NCI-H2171 treated with DMSO at 0.1 percent for 48 hours (cell line): ENCODE measurements around the gene TMIGD2.
"Not testable (repeated sequence)": the region's sequence is repeated elsewhere in the genome, so short reads cannot be mapped to it uniquely, and the experiment has no call there.

ENCODE experiments used
- DNase-seq: peaks from one replicate; lab custom pipeline; 2025; lab: John Stamatoyannopoulos, UW

TMIGD2 gene

DNA sequence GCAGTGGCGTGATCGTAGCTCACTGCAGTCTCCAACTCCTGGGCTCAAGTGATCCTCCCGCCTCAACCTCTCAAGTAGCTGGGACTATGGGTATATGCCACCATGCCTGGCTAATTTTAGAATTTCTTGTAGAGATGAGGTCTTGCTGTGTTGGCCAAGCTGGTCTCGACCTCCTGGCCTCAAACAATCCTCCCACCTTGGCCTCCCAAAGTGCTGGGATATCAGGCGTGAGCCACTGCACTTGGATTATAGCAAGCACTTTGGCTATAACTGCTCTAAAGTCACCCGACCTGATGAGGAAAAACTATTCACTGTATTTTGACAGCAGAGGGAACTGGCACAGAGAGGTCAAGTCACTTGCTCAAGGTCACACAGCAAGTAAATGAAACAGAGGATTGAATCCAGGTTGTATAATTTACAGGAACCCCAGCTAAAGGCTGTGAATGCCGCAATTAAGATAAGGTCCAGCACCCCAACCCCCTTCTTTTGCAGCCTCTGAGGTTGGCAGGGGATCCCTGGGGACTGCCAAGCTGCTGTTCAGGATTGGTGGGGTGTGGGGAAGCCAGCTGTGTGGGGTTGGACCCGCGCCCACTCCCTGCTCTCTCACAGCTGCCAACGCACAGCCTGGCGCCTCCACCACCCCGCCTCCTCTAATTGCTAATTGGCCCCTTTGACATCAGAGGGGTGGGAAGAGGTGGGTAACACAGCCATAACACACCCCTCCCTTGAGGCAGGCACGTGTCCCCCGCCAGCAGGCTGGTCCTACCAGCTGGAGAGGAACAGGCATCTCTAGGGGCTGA lies 6.0 kb downstream of the TMIGD2 start:
- peak; percentile 100 for DNase-seq

DNA sequence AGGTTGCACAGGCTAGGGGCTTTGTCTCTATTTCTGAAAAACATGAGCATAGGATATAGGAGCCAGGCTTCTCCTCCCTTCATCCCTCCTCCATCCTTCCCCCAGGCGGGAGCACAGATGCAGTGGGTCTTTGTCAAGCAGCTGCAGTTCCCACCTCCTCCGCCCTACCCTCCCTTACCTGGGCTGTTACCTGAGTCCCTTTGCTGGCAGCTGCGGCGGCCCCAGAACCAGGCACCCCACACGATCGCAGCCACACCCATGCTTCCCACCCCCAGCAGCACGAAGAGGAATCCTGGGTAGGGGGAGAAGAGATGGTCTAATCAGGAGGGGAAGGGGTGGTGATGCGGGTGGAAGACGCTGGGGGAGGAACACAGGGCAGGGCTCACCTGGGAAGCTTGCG lies 7.8 kb downstream of the TMIGD2 start:
- peak; percentile 94 for DNase-seq

DNA sequence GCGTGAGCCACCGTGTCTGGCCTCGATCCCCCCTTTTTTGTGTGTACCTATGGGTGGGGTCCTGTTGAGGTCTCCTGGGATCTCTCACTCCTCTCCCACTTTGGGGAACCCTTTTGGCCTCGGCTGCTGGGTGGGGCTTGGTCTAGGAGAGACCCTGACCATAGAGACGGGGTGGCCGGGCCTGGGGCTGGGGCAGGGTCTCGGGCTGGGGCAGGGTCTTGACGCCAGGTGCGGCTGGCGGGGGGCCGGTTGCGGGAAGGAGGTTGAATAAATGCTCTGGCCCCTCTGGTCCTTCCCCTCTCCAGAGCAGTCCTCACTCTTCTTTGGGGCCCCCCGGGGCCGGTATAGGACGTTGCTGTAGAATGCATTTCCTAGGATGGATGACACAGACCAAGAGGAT lies 9.7 kb downstream of the TMIGD2 start:
- DNase-seq: no peak

DNA sequence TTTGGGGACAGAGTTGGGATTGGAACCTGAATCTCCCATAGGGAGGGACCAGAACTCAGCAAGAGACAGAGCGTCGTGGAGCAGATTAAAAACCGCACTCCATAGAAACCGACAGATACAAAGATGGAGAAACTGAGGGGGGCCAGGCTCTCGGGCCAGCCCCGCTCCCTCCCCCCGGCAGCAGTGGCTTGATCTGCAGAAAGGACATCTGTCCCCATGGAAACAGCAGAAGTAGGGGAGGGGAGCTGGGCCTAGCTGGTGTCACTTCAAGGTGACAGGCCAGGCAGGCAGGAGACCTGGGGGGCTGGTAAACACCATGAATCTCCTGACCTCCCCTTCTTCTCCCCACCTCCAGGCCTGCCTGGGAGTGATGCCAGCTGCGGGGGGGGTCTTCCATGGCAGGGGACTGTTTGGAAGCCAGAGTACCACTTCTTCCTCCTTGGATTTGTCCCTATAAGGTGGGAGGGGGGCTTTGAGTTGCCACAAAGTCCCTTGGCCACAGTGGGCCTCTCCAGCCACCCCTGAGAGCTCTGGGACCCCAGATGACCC lies 10.9 kb downstream of the TMIGD2 start:
- peak; percentile 45 for DNase-seq

DNA sequence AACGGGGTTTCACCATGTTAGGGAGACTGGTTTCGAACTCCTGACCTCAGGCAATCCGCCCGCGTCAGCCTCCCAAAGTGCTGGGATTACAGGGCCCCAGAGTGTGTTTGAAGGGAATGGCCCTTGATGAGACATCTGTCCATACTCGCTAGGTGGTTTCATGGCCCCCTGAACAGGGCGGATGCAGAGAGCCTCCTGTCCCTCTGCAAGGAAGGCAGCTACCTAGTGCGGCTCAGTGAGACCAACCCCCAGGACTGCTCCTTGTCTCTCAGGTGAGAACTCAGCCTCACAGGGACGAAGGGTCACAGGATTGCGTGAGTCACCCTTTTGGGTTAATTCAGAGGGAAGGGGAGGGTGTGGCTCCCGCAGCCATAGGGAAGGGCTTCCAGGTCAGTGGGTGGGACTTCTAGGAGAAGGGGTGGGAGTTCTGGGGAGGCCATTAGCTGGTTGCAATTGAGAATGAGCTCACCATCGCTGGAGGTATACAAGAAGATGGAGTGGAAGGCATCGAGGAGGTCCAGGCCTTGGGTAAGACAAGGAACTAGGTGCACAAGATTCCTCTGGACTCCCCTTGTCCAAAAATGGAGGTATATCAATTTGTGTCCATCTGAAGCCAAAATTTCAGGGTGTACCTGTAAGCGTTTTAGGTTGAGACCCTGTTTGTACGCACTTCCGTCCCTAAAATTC lies 14.0 kb downstream of the TMIGD2 start:
- no peak for DNase-seq

DNA sequence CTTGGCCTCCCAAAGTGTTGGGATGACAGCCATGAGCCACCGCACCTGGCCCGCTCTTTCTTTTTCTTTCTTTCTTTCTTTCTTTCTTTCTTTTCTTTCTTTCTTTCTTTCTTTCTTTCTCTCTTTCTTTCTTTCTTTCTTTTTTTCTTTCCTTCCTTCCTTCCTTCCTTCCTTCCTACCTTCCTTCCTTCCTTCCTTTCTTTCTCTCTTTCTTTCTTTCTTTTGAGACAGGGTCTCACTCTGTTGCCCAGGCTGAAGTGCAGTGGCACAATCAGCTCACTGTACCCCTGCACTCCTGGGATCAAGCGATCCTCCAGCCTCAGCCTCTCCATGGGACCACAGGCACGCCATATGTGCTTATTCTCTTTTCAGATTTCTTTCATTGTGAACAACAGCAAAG lies 16.0 kb downstream of the TMIGD2 start:
- not testable (repeated sequence) for DNase-seq

DNA sequence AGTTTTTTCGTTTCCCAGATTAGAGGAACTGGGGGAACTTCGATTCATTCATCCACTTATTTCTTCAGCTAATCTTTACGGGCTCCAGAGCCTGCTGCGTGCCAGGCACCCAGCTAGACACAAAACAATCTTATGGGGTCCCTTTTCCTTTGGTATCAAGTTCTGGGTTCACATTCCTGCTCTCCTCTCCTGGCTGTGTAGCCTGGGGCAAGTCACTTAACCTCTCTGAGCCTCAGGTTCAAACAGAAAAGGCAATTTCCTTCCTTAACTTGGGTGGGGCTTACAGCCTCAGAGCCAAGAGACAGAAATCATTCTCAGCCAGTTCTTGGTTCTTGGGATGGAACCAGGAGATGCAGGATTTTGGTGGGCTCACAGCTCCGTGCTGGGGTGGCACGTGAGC lies 17.2 kb downstream of the TMIGD2 start:
- DNase-seq: no peak

DNA sequence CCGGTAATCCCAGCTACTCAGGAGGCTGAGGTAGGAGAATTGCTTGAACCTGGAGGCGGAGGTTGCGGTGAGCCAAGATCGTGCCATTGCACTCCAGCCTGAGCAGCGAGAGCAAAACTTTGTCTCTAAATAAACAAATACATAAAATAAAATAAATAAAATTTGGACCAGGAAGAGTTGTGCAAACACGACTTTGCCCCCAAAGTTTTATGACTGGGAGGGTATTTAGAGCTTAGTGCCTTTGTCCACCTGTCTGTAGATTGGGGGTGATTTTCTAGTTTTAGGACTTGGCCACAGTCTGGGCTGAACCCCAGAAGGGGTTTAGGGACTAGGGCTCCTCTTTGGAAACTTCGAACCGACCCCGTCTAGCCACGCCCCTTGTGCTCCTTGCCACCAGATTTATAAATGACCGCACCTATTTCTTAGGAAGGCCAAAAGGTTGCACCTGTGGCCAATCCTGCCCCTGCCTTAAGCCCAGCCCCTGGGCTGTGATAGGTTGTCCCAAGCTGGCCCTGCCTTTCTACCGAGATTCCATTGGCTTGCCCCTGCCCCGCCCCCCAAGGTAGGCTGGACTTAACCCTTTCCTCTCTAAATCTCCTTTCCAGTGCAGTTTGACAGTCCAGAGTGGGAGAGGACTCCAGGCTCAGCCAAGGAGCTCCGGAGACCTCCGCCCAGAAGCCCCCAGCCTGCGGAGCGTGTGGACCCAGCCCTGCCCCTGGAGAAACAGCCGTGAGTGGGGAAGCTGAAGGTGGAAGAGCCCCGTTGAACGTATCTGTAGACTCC lies 17.8 kb downstream of the TMIGD2 start:
- no peak for DNase-seq

DNA sequence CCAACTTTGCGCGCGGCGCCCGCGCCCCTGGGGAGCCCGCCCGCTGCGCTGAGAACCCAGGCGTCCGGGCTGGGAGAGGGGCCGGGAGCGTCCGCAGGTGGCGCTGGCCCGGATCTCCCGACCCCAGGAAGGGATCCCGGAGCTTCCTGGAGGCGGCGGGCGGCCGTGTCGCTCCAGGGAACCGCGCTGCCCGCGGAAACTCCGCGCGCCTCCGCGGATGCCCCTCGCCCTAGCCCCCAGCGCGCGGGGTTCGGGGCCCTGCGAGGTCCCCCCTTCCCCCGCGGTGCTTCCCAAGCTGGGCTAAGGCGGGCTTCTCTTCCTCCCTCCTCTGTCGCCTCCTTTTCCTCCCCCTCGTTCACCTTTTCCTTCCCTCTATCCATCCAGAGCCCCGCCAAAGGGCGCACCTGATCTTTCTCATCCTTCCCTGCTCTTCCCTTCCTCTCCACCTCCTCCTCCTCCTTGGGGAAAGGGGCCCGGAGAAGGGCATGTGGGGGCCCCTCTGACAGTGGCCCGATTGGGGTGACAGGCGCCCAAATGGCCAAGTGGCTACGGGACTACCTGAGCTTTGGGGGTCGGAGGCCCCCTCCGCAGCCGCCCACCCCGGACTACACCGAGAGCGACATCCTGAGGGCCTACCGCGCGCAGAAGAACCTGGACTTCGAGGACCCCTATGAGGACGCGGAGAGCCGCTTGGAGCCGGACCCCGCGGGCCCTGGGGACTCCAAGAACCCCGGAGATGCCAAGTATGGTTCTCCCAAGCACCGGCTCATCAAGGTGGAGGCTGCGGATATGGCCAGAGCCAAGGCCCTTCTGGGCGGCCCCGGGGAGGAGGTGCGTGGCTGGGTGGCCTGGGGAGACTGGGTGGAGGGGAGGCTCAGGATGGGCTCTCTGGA lies 22.4 kb downstream of the TMIGD2 start:
- DNase-seq: no peak

DNA sequence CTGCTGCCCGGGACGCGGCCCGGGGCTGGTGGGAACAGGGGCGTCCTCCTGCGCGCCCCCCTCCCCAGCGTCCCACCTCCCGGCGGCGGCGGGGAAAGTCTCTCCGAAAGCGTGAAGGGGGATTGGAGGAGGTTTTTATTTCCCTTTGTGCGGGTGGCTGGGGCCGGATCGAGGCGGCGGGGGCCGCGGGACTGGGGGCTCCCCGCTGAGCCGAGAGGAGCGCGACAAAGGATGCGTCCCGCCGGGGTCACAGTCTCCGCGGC lies 23.0 kb downstream of the TMIGD2 start:
- no peak for DNase-seq

DNA sequence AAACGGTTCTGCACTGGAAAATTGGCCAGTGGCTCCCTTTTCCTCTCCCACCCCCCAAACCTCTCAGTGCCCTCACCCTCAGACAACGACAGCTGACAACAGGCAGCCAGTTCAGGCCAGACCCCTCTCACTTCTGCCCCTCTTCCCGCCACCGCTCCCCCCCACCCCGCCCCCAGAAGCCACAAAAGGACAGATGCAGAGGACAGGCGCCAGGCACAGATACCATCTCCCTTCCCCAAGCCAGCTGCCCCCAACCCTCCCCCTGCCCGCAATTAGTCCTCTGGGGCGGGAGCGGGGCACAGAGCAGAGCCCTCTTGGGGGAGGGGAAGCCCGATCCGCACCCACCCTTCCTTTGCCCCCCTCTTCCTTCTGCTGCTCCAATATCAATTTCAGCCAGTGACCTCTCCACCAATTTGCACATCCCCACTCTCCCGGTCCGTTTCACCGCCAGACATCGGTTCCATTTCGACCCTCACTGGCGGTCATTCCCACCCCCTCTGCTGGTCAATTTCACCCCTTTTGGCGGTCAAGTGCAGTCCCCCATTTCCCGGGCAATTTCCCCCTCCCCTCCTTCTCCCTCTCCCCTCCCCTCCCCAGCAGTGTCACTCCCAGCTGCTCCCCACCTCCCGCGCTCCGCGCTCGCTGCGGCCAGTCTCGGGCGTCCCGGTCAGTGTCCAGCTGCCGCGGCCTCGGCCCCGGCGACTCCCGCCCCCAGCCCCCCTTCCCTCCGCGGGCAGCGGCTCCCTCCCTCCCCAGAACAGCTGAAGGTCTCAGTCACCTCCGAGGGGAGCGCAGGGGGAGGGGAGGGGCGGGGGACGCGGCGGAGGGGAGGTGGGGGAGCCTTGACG lies 23.5 kb downstream of the TMIGD2 start, which contains the start of gene SHD:
Gene SHD (plus strand): TSS at position 848 of the 848 bp plus-strand sequence. CDS start 798 bp downstream, outside the sequence.
- peak; percentile 81 for DNase-seq

DNA sequence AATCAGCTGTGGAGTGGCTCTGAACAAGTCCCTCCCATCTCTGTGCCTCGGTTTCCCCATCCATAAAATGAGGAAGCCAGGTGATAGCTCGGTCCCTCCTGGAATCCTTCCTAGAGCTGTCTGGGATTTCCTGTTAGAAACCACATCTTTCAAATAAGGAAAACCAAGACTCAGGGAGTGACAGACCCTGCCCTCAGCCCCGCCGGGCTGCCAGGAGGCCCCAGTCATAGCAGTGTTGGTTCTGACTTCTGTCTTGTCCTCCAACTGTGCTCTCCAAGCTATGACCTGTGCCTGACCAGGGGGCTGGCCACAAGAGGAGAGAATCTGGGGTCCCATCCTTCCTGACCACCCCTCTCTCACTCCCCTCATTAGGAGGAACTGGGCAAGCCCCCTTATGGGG lies 24.2 kb downstream of the TMIGD2 start:
- DNase-seq: peak; percentile 25

DNA sequence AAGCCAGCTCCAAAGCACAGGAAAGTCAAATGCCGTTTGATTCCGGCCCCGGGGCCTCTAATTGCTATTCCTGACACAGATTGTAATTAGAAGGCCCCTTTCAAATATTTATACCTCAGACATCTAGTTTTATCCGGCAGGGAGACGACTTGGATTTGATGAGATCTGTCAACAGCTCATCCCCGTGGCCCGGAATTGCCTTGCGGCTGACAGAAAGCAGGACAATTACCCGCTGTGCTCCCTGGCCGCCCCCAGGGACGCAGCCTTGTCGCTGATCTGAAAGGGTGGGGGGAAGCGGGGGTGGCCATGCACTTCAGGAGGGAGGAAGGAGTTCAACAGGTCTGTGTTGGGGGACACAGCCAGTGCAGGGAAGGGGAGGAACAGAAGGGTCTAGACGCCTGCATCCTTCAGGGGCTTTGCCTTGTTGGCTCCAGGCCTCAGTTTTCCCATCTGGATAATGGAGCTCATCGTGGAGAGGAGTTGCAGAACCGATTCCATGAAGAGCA lies 24.9 kb downstream of the TMIGD2 start:
- peak; percentile 38 for DNase-seq

DNA sequence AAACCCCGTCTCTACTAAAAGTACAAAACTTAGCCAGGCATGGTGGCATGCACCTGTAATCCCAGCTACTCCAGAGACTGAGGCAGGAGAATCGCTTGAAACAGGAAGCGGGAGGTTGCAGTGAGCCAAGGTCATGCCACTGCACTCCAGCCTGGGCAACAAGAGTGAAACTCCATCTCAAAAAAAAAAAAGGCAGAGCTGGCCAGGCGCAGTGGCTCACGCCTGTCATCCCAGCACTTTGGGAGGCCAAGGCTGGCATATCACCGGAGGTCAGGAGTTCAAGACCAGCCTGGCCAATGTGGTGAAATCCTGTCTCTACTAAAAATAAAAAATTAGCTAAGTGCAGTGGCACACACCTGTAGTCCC lies 27.9 kb downstream of the TMIGD2 start:
- DNase-seq: not testable (repeated sequence)

DNA sequence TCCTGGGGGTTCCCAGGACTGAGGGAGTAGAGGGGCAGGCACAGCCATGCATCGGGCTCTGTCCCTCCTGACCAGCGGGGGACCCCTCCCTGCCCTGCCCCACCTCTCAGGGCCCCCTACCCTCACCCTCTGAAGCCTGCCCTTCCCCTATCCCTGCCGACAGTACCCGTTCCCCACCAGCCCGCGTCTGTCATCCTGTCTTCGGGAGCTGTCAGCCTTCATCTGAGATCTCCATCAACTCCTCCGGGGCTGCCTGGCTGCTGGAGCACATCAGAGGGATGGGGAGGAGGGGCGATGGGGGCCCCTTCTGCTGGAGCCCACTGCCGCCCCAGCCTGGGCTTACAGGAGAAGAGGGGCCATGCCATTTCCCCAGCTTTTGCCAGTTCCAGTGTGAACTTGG lies 29.3 kb downstream of the TMIGD2 start:
- DNase-seq: no peak

DNA sequence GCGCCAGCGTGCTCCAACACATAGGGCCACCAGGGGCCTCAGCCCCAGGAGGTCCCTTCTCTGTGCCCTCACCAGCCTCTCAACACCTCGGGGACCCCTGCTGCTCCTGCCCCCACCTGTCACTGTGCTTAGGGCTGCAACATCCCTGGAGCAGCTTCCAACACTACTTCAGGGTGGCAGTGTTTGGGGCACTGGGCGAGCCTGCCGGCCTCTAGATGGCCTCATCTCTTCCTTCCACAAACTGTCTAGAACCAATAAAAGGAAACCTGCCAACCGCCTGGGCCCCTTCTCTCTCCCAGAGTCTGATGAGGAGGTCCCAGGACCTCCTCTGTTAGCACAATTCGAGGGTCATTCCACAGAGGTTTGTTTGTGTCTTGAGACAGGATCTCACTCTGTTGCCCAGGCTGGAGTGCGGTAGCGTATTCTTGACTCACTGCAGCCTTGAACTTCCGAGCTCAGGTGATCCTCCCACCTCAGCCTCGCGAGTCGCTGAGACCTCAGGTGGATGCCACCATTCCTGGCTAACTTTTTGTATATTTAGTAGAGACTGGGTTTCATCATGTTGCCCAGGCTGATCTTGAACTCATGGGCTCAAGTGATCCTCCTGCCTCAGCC lies 33.3 kb downstream of the TMIGD2 start:
- DNase-seq: no peak

DNA sequence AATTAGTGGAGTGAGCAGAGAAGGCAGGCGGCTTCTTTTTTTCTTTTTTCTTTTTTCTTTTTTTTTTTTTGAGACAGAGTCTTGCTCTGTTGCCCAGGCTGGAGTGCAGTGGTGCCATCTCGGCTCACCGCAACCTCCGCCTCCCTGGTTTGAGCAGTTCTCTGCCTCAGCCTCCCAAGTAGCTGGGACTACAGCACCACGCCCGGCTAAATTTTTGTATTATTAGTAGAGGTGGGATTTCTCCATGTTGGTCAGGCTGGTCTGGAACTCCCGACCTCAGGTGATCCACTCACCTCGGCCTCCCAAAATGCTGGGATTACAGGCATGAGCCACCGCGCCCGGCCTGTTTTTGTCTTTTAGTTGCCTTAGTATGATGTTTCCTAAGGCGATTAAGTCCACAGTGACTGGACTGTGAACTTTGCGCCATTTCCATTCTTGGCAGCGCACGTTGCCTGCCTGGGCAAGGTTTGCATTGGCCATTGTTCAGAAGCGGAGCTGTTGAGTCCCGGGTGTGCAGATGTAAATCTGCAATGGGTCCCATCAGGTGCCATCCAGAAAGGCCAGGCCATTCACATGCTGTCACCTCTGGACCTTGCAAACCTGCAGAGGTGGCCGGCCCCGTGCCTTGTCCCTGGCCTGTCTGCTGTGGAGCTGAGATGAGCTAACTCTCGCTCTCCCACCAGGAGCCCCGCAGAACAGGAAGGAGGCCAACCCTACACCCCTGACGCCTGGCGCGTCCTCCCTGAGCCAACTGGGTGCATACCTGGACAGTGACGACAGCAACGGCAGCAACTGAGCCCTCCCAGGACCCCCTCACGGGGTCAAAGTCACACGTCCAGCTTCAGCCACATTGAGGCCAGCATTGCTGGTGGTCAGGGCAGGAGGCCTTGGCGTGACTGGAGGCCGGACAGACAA lies 34.0 kb downstream of the TMIGD2 start:
- no peak for DNase-seq

DNA sequence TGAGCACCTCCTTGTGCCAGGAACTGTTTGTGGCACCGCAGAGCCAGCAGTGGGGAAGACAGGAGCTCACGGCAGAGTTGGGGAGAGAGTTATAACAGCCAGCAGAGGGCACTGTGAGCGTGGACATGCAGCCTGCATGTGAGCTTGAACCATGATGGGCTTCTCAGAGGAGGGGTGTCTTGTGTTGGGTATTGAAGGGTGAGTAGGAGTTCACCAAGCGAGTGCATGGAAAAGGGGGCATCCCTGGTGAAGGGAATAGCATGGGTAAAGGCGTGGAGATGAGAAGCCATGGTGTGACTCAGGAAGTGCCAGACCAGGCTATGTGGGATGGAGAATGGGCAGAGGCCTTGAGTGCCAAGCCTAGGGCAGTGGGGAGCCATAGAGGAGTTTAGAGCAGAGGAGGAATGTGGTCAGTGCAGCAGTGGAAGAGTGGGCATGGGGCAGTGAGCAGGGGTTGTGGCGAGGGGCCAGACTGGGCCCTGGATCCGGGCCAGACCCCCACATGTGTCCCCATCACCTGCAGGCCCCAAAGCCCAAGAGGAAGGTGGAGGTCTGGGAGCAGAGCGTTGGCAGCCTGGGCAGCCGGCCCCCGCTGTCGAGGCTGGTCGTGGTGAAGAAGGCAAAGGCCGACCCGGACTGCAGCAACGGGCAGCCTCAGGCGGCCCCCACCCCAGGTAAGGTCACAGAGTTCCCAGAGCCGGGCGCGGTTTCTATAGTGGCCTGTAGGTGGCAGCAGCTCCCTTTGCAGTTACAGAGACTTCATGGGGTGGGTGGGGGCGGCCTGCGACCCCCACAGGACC lies 34.9 kb downstream of the TMIGD2 start:
- DNase-seq: peak; percentile 74
